Measurements from ENCODE around the gene TACSTD2.

Gene TACSTD2

DNA sequence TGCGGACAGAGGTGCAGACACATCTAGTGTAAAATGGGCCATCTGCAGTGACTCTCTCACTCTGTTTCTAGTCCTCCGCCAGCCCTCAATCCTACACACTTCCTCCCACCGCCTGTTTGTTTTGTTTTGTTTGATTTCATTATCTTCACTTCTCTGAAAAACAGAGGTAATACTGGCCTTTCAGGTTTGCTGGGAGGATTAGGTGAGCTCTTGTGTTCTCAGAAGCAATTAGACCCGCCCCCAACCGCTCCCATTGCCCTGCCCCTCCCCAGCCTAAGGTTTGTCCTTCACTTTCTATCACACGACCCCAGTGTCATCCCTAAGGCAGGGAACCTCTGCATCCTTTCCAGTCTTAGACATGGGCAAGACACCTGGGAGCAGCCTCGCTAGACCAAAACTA lies 43.2 kb upstream of the TACSTD2 start:
- TF ChIP-seq, protein P1, sequence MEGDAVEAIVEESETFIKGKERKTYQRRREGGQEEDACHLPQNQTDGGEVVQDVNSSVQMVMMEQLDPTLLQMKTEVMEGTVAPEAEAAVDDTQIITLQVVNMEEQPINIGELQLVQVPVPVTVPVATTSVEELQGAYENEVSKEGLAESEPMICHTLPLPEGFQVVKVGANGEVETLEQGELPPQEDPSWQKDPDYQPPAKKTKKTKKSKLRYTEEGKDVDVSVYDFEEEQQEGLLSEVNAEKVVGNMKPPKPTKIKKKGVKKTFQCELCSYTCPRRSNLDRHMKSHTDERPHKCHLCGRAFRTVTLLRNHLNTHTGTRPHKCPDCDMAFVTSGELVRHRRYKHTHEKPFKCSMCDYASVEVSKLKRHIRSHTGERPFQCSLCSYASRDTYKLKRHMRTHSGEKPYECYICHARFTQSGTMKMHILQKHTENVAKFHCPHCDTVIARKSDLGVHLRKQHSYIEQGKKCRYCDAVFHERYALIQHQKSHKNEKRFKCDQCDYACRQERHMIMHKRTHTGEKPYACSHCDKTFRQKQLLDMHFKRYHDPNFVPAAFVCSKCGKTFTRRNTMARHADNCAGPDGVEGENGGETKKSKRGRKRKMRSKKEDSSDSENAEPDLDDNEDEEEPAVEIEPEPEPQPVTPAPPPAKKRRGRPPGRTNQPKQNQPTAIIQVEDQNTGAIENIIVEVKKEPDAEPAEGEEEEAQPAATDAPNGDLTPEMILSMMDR (IDR thresholded peaks at IDR 0.05; ENCODE audit: unreplicated experiment in 3 of 3) = no peak
- peaks cover 7% of the 10 kb centered on the region for H3K9me3 Mint-ChIP-seq
- H3K27me3 Mint-ChIP-seq (ENCODE audit: low read depth) = no peaks in the 10 kb centered on the region
- H3K4me3 Mint-ChIP-seq = no peak overlapping the region
- no peak overlapping the region for H3K27ac Mint-ChIP-seq
- no peaks in the 10 kb centered on the region for H3K36me3 Mint-ChIP-seq (ENCODE audit: low read depth)
- peaks cover 7% of the 10 kb centered on the region for H3K4me1 Mint-ChIP-seq

DNA sequence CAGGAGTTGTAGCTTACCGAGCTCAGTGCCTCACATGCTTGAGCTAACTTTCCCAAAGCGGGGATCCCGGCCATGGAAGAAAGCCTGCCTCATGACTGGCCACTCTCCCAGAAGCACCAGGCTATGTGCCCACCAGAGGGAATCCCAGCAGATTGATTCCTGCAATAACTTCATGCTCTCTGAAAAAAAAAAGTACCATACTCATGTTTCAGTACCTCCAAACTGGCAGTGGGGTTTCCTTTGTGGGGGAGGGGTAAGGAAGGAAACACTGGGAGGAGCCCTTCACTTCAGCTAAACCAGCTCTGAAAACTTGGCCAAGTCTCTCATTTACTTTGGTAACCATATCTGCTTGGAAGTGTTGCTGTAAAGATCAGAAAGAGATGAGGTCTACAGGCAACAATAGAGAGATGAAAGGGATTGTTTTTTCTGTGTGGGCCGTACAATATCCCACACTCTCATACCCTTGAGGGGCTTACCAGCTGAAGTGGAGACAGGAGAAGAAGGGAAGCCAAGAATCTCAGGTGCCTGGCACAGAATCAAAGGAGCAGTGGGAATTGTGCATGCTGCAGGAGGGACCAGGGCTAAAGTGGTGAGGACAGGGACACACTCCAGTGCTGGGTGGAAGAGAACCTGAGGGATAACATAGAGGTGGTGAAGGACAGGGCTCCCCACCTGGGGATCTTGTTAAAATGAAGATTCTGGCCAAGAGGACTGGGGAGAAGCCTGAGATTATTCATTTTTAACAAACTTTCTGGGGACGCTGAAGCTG lies 42.4 kb upstream of the TACSTD2 start:
- TF ChIP-seq, protein P1 (IDR thresholded peaks at IDR 0.05; ENCODE audit: unreplicated experiment in 3 of 3) = no peak

DNA sequence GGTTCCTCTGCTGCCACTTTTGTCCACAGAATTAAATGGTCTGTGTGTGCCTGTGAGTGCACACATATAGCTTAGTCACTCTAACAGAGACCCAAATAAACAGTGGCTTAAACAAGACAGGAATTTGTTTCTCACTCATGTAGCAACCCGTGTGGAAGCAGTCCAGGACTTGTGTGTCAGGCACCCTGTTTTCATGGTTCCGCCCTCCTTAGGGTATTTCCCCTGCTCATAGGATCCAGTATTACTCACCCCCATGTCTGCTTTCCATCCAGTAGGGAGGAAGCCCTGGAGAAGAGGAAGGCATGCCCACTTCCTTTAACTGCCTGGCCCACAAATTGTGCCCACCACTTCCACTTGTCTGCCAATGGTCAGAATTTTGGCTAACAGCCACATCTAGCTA lies 41.3 kb upstream of the TACSTD2 start:
- TF ChIP-seq, protein P1 (IDR thresholded peaks at IDR 0.05; ENCODE audit: unreplicated experiment in 3 of 3) = no peak
- no peak overlapping the region for H3K27ac Mint-ChIP-seq
- H3K36me3 Mint-ChIP-seq (ENCODE audit: low read depth) = no peaks in the 10 kb centered on the region
- no peaks in the 10 kb centered on the region for H3K27me3 Mint-ChIP-seq (ENCODE audit: low read depth)
- peaks cover 7% of the 10 kb centered on the region for H3K4me1 Mint-ChIP-seq
- peaks cover 7% of the 10 kb centered on the region for H3K9me3 Mint-ChIP-seq
- no peak overlapping the region for H3K4me3 Mint-ChIP-seq

More for the DNA sequence above, 42.4 kb upstream of the TACSTD2 start:
- no peak overlapping the region for H3K27ac Mint-ChIP-seq
- H3K27me3 Mint-ChIP-seq (ENCODE audit: low read depth) = no peaks in the 10 kb centered on the region
- H3K9me3 Mint-ChIP-seq = peaks cover 7% of the 10 kb centered on the region
- no peak overlapping the region for H3K4me3 Mint-ChIP-seq
- H3K4me1 Mint-ChIP-seq = peaks cover 7% of the 10 kb centered on the region
- no peaks in the 10 kb centered on the region for H3K36me3 Mint-ChIP-seq (ENCODE audit: low read depth)

DNA sequence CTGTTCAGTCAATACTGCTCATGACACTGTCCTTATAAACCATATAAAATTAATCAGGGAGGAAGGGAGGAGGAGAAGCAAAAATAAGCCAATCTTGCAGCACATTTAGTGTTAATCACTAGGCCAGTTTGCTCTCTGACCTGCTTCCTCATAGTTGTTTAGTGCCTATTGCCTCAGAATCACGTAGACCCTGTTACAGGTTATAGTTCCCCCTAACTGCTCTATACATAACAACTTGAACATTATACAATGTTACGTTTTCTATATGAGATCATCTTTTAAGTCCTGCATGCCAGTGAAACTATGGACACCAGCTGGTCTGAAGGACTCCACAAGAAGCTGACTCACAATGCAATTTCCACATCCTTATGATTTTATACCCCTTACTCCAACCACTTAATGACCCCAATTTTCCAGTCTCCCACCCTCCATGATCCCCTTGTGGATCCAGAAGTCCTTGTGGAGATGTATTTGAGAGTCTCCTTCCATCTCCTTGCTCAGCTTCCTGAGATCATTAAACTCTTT lies 34.9 kb upstream of the TACSTD2 start:
- H3K4me3 Mint-ChIP-seq = no peak overlapping the region
- no peaks in the 10 kb centered on the region for H3K4me1 Mint-ChIP-seq

DNA sequence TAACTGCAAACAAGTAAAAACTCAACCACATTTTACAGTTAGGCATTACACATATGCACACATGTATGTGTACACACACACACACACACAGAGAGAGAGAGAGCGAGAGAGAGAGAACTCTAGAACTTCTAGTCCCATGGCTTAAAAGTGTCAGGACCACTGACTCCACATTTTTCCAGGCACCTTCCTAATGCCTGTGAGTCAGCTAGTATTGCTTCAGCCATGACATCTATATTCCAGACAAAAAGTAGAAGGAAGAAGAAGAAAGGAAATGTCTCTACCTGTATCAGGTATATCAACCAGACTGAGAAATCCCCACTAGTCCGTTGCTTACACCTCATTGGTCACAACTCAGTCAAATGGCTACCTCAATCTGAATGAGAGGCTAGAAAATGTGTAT lies 31.9 kb upstream of the TACSTD2 start:
- TF ChIP-seq, protein P1 (IDR thresholded peaks at IDR 0.05; ENCODE audit: unreplicated experiment in 3 of 3) = no peak
- Mint-ChIP-seq H3K9me3 (peaks cover 10% of the 10 kb centered on the region), H3K36me3 (ENCODE audit: low read depth) (no peaks in the 10 kb centered on the region), H3K27ac (no peak overlapping the region), H3K4me1 (no peaks in the 10 kb centered on the region), H3K4me3 (no peak overlapping the region), H3K27me3 (ENCODE audit: low read depth) (peaks cover 6% of the 10 kb centered on the region)

More for the DNA sequence above, 34.9 kb upstream of the TACSTD2 start:
- peaks cover 6% of the 10 kb centered on the region for H3K27me3 Mint-ChIP-seq (ENCODE audit: low read depth)
- no peak overlapping the region for H3K27ac Mint-ChIP-seq
- TF ChIP-seq, protein P1 (IDR thresholded peaks at IDR 0.05; ENCODE audit: unreplicated experiment in 3 of 3) = no peak
- no peaks in the 10 kb centered on the region for H3K9me3 Mint-ChIP-seq
- no peaks in the 10 kb centered on the region for H3K36me3 Mint-ChIP-seq (ENCODE audit: low read depth)

DNA sequence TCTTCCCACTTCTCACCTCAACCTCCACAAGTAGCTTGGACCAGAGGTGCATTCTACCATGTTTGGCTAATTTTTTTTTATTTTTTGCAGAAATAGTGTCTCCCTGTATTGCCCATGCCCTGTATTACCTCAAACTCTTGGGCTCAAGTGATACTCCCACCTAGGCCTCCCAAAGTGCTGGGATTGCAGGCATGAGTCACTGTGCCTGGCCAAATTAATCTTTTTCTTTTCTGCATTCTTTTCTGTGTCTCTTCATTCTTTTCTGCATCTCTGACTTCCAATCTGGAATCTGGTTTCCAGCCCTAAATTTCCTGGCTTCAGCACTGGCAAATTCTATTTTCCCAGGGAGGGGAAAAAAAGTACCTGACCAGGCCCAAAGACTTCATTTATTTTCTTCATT lies 31.2 kb upstream of the TACSTD2 start:
- Mint-ChIP-seq H3K9me3 (peaks cover 16% of the 10 kb centered on the region), H3K27ac (no peak overlapping the region), H3K4me3 (no peak overlapping the region), H3K27me3 (ENCODE audit: low read depth) (peaks cover 6% of the 10 kb centered on the region), H3K4me1 (no peaks in the 10 kb centered on the region), H3K36me3 (ENCODE audit: low read depth) (no peaks in the 10 kb centered on the region)
- TF ChIP-seq, protein P1 (IDR thresholded peaks at IDR 0.05; ENCODE audit: unreplicated experiment in 3 of 3) = no peak
